GM19025 (cell line): ENCODE results near the gene RNF157.

Source experiments
- ATAC-seq: cut with Tn5 transposase; IDR thresholded peaks from one replicate; pipeline ENCODE4 v1.9.1; 2021; ENCODE audit warnings: mild to moderate bottlenecking, low read depth, moderate library complexity; ENCODE audit not compliant: unreplicated experiment

RNF157 gene

GRCh38 chr17:76104140-76104895 lies 136.0 kb downstream of the RNF157 start:
- ATAC-seq: no peak

- peak; percentile 77 for ATAC-seq
These were observed 136.8 kb downstream of the RNF157 start, which contains the start of gene EXOC7 for GRCh38 chr17:76103274-76104139. EXOC7 (minus strand) TSS chr17:76103787; CDS start chr17:76103692, 95 bp downstream.

- ATAC-seq: no peak
These were observed 137.4 kb downstream of the RNF157 start for GRCh38 chr17:76102944-76103273.

- ATAC-seq: no peak
These were observed 142.5 kb downstream of the RNF157 start for GRCh38 chr17:76097716-76098295.

GRCh38 chr17:76095943-76096342 lies 144.3 kb downstream of the RNF157 start:
- ATAC-seq: no peak

- no peak for ATAC-seq
These were observed 146.2 kb downstream of the RNF157 start for GRCh38 chr17:76094046-76094445.

GRCh38 chr17:76092526-76093413 lies 147.5 kb downstream of the RNF157 start:
- no peak for ATAC-seq
